Measurements from ENCODE around the gene ATP6AP1. TPM values are rescaled to one million over a fixed set of nuclear protein-coding genes. Genes with fewer than 3 reads are reported as not detected.

Gene ATP6AP1
- total RNA-seq, 1 donor from 2014 or later: 133 TPM

GRCh38 chrX:154468217-154468616 lies 39.7 kb downstream of the ATP6AP1 start:
- H3K9me3 Mint-ChIP-seq (ENCODE audit: unreplicated experiment): peaks cover 1% of the 10 kb centered on the region

GRCh38 chrX:154469114-154469513 lies 40.6 kb downstream of the ATP6AP1 start:
- no peak for DNase-seq
- peaks cover 2% of the 10 kb centered on the region for H3K27me3 Mint-ChIP-seq (ENCODE audit: unreplicated experiment)
- TF ChIP-seq, protein P1, sequence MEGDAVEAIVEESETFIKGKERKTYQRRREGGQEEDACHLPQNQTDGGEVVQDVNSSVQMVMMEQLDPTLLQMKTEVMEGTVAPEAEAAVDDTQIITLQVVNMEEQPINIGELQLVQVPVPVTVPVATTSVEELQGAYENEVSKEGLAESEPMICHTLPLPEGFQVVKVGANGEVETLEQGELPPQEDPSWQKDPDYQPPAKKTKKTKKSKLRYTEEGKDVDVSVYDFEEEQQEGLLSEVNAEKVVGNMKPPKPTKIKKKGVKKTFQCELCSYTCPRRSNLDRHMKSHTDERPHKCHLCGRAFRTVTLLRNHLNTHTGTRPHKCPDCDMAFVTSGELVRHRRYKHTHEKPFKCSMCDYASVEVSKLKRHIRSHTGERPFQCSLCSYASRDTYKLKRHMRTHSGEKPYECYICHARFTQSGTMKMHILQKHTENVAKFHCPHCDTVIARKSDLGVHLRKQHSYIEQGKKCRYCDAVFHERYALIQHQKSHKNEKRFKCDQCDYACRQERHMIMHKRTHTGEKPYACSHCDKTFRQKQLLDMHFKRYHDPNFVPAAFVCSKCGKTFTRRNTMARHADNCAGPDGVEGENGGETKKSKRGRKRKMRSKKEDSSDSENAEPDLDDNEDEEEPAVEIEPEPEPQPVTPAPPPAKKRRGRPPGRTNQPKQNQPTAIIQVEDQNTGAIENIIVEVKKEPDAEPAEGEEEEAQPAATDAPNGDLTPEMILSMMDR (IDR thresholded peaks at IDR 0.05; ENCODE audit: partially characterized antibody, unreplicated experiment): no peak
- H3K4me3 Mint-ChIP-seq (ENCODE audit: unreplicated experiment): no peak overlapping the region
- H3K36me3 Mint-ChIP-seq (ENCODE audit: unreplicated experiment): no peaks in the 10 kb centered on the region
- H3K9me3 Mint-ChIP-seq (ENCODE audit: unreplicated experiment): peaks cover 1% of the 10 kb centered on the region
- no peaks in the 10 kb centered on the region for H3K4me1 Mint-ChIP-seq (ENCODE audit: low read depth, unreplicated experiment)
- H3K27ac Mint-ChIP-seq (ENCODE audit: unreplicated experiment): no peak overlapping the region

More at GRCh38 chrX:154468217-154468616, 39.7 kb downstream of the ATP6AP1 start:
- no peak overlapping the region for H3K27ac Mint-ChIP-seq (ENCODE audit: unreplicated experiment)
- DNase-seq: no peak
- no peaks in the 10 kb centered on the region for H3K36me3 Mint-ChIP-seq (ENCODE audit: unreplicated experiment)
- TF ChIP-seq, protein P1 (IDR thresholded peaks at IDR 0.05; ENCODE audit: partially characterized antibody, unreplicated experiment): no peak
- H3K27me3 Mint-ChIP-seq (ENCODE audit: unreplicated experiment): peaks cover 2% of the 10 kb centered on the region
- no peaks in the 10 kb centered on the region for H3K4me1 Mint-ChIP-seq (ENCODE audit: low read depth, unreplicated experiment)
- H3K4me3 Mint-ChIP-seq (ENCODE audit: unreplicated experiment): no peak overlapping the region

- H3K27me3 Mint-ChIP-seq (ENCODE audit: unreplicated experiment): peaks cover 2% of the 10 kb centered on the region
- H3K9me3 Mint-ChIP-seq (ENCODE audit: unreplicated experiment): peaks cover 1% of the 10 kb centered on the region
- no peaks in the 10 kb centered on the region for H3K4me1 Mint-ChIP-seq (ENCODE audit: low read depth, unreplicated experiment)
- TF ChIP-seq, protein P1 (IDR thresholded peaks at IDR 0.05; ENCODE audit: partially characterized antibody, unreplicated experiment): no peak
- H3K4me3 Mint-ChIP-seq (ENCODE audit: unreplicated experiment): no peak overlapping the region
- no peaks in the 10 kb centered on the region for H3K36me3 Mint-ChIP-seq (ENCODE audit: unreplicated experiment)
- DNase-seq: no peak
- H3K27ac Mint-ChIP-seq (ENCODE audit: unreplicated experiment): no peak overlapping the region
Observed at GRCh38 chrX:154469880-154470279, 41.4 kb downstream of the ATP6AP1 start.

DNA sequence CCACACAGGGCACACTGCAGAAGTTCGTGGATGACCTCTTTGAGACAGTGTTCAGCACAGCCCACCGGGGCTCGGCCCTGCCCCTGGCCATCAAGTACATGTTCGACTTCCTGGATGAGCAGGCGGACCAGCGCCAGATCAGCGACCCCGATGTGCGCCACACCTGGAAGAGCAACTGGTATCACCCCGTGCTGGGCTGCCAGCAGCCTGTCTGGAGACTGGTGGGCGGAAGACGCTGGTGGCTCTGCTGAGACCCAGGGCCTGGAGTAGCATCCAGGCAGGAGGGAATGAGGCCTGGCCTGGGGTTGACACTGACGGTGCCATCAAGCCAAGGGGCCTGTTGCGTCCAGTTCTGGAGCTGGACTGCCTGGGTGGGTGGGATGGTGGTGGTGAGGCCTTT lies 42.0 kb downstream of the ATP6AP1 start:
- H3K36me3 Mint-ChIP-seq (ENCODE audit: unreplicated experiment): no peaks in the 10 kb centered on the region
- DNase-seq: no peak
- peaks cover 2% of the 10 kb centered on the region for H3K27me3 Mint-ChIP-seq (ENCODE audit: unreplicated experiment)
- H3K27ac Mint-ChIP-seq (ENCODE audit: unreplicated experiment): no peak overlapping the region
- H3K4me3 Mint-ChIP-seq (ENCODE audit: unreplicated experiment): no peak overlapping the region
- TF ChIP-seq, protein P1 (IDR thresholded peaks at IDR 0.05; ENCODE audit: partially characterized antibody, unreplicated experiment): no peak
- peaks cover under 1% of the 10 kb centered on the region for H3K4me1 Mint-ChIP-seq (ENCODE audit: low read depth, unreplicated experiment)
- peaks cover 1% of the 10 kb centered on the region for H3K9me3 Mint-ChIP-seq (ENCODE audit: unreplicated experiment)

DNA sequence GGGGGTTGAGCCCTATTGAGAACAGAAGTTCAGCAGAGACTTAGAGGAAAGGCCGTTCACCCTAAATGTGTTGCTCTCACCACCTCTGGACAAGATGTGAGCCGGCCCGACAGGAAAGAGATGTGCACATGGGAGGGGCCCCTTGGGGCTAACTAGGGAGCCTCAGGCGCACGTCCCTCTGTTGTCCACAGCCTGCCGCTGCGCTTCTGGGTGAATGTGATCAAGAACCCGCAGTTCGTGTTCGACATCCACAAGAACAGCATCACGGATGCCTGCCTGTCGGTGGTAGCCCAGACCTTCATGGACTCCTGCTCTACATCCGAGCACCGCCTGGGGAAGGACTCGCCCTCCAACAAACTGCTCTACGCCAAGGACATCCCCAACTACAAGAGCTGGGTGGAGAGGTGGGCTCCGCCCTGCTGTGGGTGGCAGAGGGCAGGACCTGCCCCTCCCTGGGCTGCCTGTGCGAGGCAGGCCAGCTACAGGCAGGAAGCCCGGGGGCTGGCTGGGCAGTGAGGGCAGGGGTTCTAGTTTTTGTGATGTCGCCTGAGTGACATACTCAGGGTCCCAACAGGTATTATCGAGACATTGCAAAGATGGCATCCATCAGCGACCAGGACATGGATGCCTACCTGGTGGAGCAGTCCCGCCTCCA lies 42.6 kb downstream of the ATP6AP1 start:
- peaks cover 3% of the 10 kb centered on the region for H3K4me1 Mint-ChIP-seq (ENCODE audit: low read depth, unreplicated experiment)
- DNase-seq: no peak
- H3K27me3 Mint-ChIP-seq (ENCODE audit: unreplicated experiment): peaks cover under 1% of the 10 kb centered on the region
- peaks cover 1% of the 10 kb centered on the region for H3K9me3 Mint-ChIP-seq (ENCODE audit: unreplicated experiment)
- H3K4me3 Mint-ChIP-seq (ENCODE audit: unreplicated experiment): no peak overlapping the region
- no peaks in the 10 kb centered on the region for H3K36me3 Mint-ChIP-seq (ENCODE audit: unreplicated experiment)
- no peak overlapping the region for H3K27ac Mint-ChIP-seq (ENCODE audit: unreplicated experiment)
- TF ChIP-seq, protein P1 (IDR thresholded peaks at IDR 0.05; ENCODE audit: partially characterized antibody, unreplicated experiment): no peak
